GM21786 (cell line): ENCODE measurements around the gene SPATA25.
A peak's percentile ranks its signal among the peaks of the same experiment; 100 is the strongest.
"Not testable (repeated sequence)": the region's sequence is repeated elsewhere in the genome, so short reads cannot be mapped to it uniquely, and the experiment has no call there.

Experiments
- ATAC-seq: cut with Tn5 transposase; IDR thresholded peaks from one replicate; pipeline ENCODE4 v1.9.1; 2021; ENCODE audit not compliant: unreplicated experiment

The SPATA25 gene

GRCh38 chr20:45917790-45918141, 30.3 kb upstream of the SPATA25 start:
- ATAC-seq: no peak

GRCh38 chr20:45913116-45913515, 25.7 kb upstream of the SPATA25 start:
- no peak for ATAC-seq

- ATAC-seq: no peak
Observed at GRCh38 chr20:45912344-45912682, 24.9 kb upstream of the SPATA25 start.

GRCh38 chr20:45911486-45912343, 24.3 kb upstream of the SPATA25 start, which contains the start of gene PLTP:
Gene PLTP (minus strand): TSS chr20:45912155. CDS start chr20:45911452, 703 bp downstream.
- no peak for ATAC-seq

GRCh38 chr20:45910670-45911485, 23.5 kb upstream of the SPATA25 start:
- ATAC-seq: peak; percentile 92

GRCh38 chr20:45909817-45910669, 22.6 kb upstream of the SPATA25 start:
- ATAC-seq: no peak

GRCh38 chr20:45909336-45909808, 21.9 kb upstream of the SPATA25 start:
- ATAC-seq: no peak

- ATAC-seq: no peak
Observed at GRCh38 chr20:45908084-45908483, 20.7 kb upstream of the SPATA25 start.

- ATAC-seq: no peak
Observed at GRCh38 chr20:45907219-45907948, 20.0 kb upstream of the SPATA25 start.

GRCh38 chr20:45905505-45906079, 18.2 kb upstream of the SPATA25 start:
- ATAC-seq: no peak

- no peak for ATAC-seq
Observed at GRCh38 chr20:45904583-45905504, 17.4 kb upstream of the SPATA25 start.

- ATAC-seq: no peak
Observed at GRCh38 chr20:45902199-45902701, 14.8 kb upstream of the SPATA25 start.

GRCh38 chr20:45901332-45901731, 13.9 kb upstream of the SPATA25 start:
- ATAC-seq: not testable (repeated sequence)

- ATAC-seq: no peak
Observed at GRCh38 chr20:45899046-45899835, 11.8 kb upstream of the SPATA25 start.

- ATAC-seq: no peak
Observed at GRCh38 chr20:45898285-45898684, 10.9 kb upstream of the SPATA25 start.

GRCh38 chr20:45897692-45898091, 10.3 kb upstream of the SPATA25 start:
- ATAC-seq: no peak

GRCh38 chr20:45897289-45897688, 9.9 kb upstream of the SPATA25 start:
- ATAC-seq: no peak

GRCh38 chr20:45896641-45897161, 9.3 kb upstream of the SPATA25 start:
- no peak for ATAC-seq
